NB4 (cell line): ENCODE results near the gene CPNE1.

ENCODE experiments used
- CTCF ChIP-seq: IDR thresholded peaks from one replicate; pipeline ENCODE4 v1.5.1; 2012; ENCODE audit warnings: low read depth, low read length
- POLR2A ChIP-seq: IDR thresholded peaks from 2 replicates; pipeline ENCODE4 v1.6.1; 2011; ENCODE audit warnings: mild to moderate bottlenecking; ENCODE audit not compliant: insufficient read length; ENCODE audit errors: extremely low read depth

GRCh38 chr20:35626386-35627001, 38.2 kb downstream of the CPNE1 start:
- TF ChIP-seq CTCF = no peak
- TF ChIP-seq POLR2A = no peak
